Spleen (tissue), 11 donors: Measurements from ENCODE around the gene ATXN7L1. TPM values are rescaled to one million over a fixed set of nuclear protein-coding genes. Genes with fewer than 3 reads are reported as not detected.

Experiments used
- DNase-seq: peaks from one replicate; pipeline ENCODE4 v3.0.0-alpha.2; 2020
- H3K27ac ChIP-seq, 8 donors: fragments of 200-600 bp; sonication (generic) in 7 of 8; 1 replicate in 4 of 8; 2 replicates in 4 of 8; pipeline versions ENCODE4 v1.5.0 to v1.8.0; 2016 to 2021; ENCODE audit warnings: inconsistent platforms in 4 of 8, mild to moderate bottlenecking in 4 of 8, moderate library complexity in 1 of 8
- H3K27me3 ChIP-seq, 7 donors: fragments of 200-600 bp; sonication (generic) in 6 of 7; replicated peaks in 1 of 7; 1 replicate in 4 of 7; 2 replicates in 3 of 7; pipeline versions ENCODE4 v1.5.0 to v1.8.0; 2016 to 2021; ENCODE audit warnings: inconsistent platforms in 3 of 7, mild to moderate bottlenecking in 1 of 7
- H3K36me3 ChIP-seq, 6 donors: fragments of 200-600 bp; sonication (generic) in 5 of 6; 1 replicate in 4 of 6; 2 replicates in 2 of 6; pipeline versions ENCODE4 v1.5.0 to v1.8.0; 2016 to 2021; ENCODE audit warnings: inconsistent platforms in 2 of 6
- H3K4me1 ChIP-seq, 6 donors: fragments of 200-600 bp; sonication (generic) in 5 of 6; 1 replicate in 3 of 6; 2 replicates in 3 of 6; pipeline versions ENCODE4 v1.5.0 to v1.8.0; 2016 to 2021; ENCODE audit warnings: inconsistent platforms in 3 of 6
- H3K4me3 ChIP-seq, 8 donors: fragments of 200-600 bp; sonication (generic) in 7 of 8; 1 replicate in 4 of 8; 2 replicates in 4 of 8; pipeline versions ENCODE4 v1.5.0 to v1.8.0; 2016 to 2021; ENCODE audit warnings: inconsistent platforms in 4 of 8, mild to moderate bottlenecking in 4 of 8, moderate library complexity in 2 of 8
- H3K9me3 ChIP-seq, 8 donors: fragments of 200-600 bp; sonication (generic) in 7 of 8; 1 replicate in 4 of 8; 2 replicates in 4 of 8; pipeline versions ENCODE4 v1.5.0 to v1.8.0; 2016 to 2021; ENCODE audit warnings: inconsistent platforms in 4 of 8
- CTCF ChIP-seq, 11 experiments: fragments of 200-600 bp in 7 of 11; fragments of 450-650 bp in 4 of 11; sonication (generic) in 4 of 11; IDR thresholded peaks in 8 of 11; conservative IDR thresholded peaks in 3 of 11; 1 replicate in 7 of 11; 2 replicates in 4 of 11; pipeline versions ENCODE4 v1.4.0 to v1.8.0; 2016 to 2021; ENCODE audit warnings: antibody characterized with exemption in 11 of 11, inconsistent platforms in 4 of 11, mild to moderate bottlenecking in 1 of 11
- POLR2A ChIP-seq, 3 donors: fragments of 450-650 bp; IDR thresholded peaks; one replicate each; pipeline ENCODE4 v1.5.1; 2017; ENCODE audit warnings: antibody characterized with exemption in 3 of 3, mild to moderate bottlenecking in 1 of 3
- POLR2AphosphoS5 ChIP-seq, 3 donors: sonication (generic); formaldehyde crosslinking; IDR thresholded peaks; one replicate each; pipeline ENCODE4 v1.5.1; 2017; ENCODE audit warnings: antibody characterized with exemption in 3 of 3
- WGBS, 5 donors: extraction: QIAGEN DNeasy Blood & Tissue Kit in 3 of 5; methylation state at CpG; one replicate each; pipeline versions ENCODE4 v1.1.5 to v1.1.7; 2013 to 2018; 5-methylcytosine and 5-hydroxymethylcytosine counted together
- intact Hi-C: fragments of 100-400 bp; cut with DNase I; formaldehyde crosslinking; loops from one replicate; pipeline ENCODE4 v1.15.0; 2023; ENCODE audit warnings: low total_unique reads
- polyA plus RNA-seq, 3 donors: library from polyadenylated mRNA; stranded (reverse); fragments of 200-250 nt; gene quantifications; one replicate each; pipeline ENCODE4 v1.2.1, GENCODE V29; 2013
- total RNA-seq, 7 donors: library from RNA; depleted of rRNA in 3 of 7; stranded (reverse); fragments of >200 nt in 3 of 7; fragmentation: NEBNext Ultra II Directional in 4 of 7; extraction: Animal tissue kit (Norgen Biotek cat#: 25700) in 4 of 7; gene quantifications; one replicate each; pipeline versions ENCODE4 v1.1.0 to v1.2.1, GENCODE V29; 2016 to 2021
- donor health status: healthy with polysubstance abuse.
- donor health status: DM: no; HTN: no; CAD: no; lungs with moderate emphysema.
- donor health status: DM: no; HTN: no; CAD: no.
- donor health status: Bipolar disorder and iron deficiency.
- donor health status: healthy.
- donor health status: DM: no; HTN: no; CAD: no.
- donor health status: DM: yes; HTN: yes; CAD: no.

The ATXN7L1 gene
- total and polyA plus RNA-seq, 10 donors: 2.4 to 29.3 (median 18.4) TPM

GRCh38 chr7:105776986-105777910 lies 99.2 kb downstream of the ATXN7L1 start:
- Histone ChIP-seq H3K36me3 (no peaks in the 10 kb centered on the region), H3K9me3 (no peaks in the 10 kb centered on the region), H3K4me3 (no peak overlapping the region), H3K4me1 (peaks cover 0 to under 1% (median 0%) of the 10 kb centered on the region in 6 donors), H3K27me3 (no peaks in the 10 kb centered on the region), H3K27ac (no peak overlapping the region)
- intact Hi-C loops: no loop called here
- DNase-seq: no peak
- WGBS, 5 donors: 94 to 98% (median 95%) methylated on average over 11 of the region's 11 CpGs
- no peak for TF ChIP-seq CTCF (IDR thresholded peaks at IDR 0.05 in 8 of 11, conservative IDR thresholded peaks at IDR 0.05 in 3 of 11)
- TF ChIP-seq POLR2AphosphoS5 (IDR thresholded peaks at IDR 0.05): no peak
- no peak for TF ChIP-seq POLR2A (IDR thresholded peaks at IDR 0.05)

- Histone ChIP-seq H3K4me1 (no peaks in the 10 kb centered on the region), H3K36me3 (no peaks in the 10 kb centered on the region), H3K4me3 (no peak overlapping the region), H3K27me3 (no peaks in the 10 kb centered on the region), H3K27ac (no peak overlapping the region), H3K9me3 (no peaks in the 10 kb centered on the region)
- no peak for TF ChIP-seq POLR2A (IDR thresholded peaks at IDR 0.05)
- no peak for TF ChIP-seq POLR2AphosphoS5 (IDR thresholded peaks at IDR 0.05)
- TF ChIP-seq CTCF (IDR thresholded peaks at IDR 0.05 in 8 of 11, conservative IDR thresholded peaks at IDR 0.05 in 3 of 11): no peak
- no peak for DNase-seq
- 76 to 85% (median 81%) methylated on average over 6 of the region's 6 CpGs for WGBS, 5 donors
- intact Hi-C loops: no loop called here
Observed at GRCh38 chr7:105776068-105776790, 100.2 kb downstream of the ATXN7L1 start.

GRCh38 chr7:105775580-105775979 lies 100.8 kb downstream of the ATXN7L1 start:
- no peak overlapping the region for H3K27ac ChIP-seq

More at GRCh38 chr7:105775580-105775979, 100.8 kb downstream of the ATXN7L1 start:
- intact Hi-C loops: no loop called here
- no peak for TF ChIP-seq POLR2A (IDR thresholded peaks at IDR 0.05)
- TF ChIP-seq POLR2AphosphoS5 (IDR thresholded peaks at IDR 0.05): no peak
- TF ChIP-seq CTCF (IDR thresholded peaks at IDR 0.05 in 8 of 11, conservative IDR thresholded peaks at IDR 0.05 in 3 of 11): no peak
- DNase-seq: no peak
- H3K4me1 ChIP-seq: no peaks in the 10 kb centered on the region
- no peaks in the 10 kb centered on the region for H3K9me3 ChIP-seq
- WGBS, 5 donors: 87 to 96% (median 93%) methylated on average over 6 of the region's 6 CpGs
- H3K4me3 ChIP-seq: no peak overlapping the region
- no peaks in the 10 kb centered on the region for H3K36me3 ChIP-seq
- H3K27me3 ChIP-seq: no peaks in the 10 kb centered on the region
